Measurements from ENCODE around the gene DAPK1.

DNA sequence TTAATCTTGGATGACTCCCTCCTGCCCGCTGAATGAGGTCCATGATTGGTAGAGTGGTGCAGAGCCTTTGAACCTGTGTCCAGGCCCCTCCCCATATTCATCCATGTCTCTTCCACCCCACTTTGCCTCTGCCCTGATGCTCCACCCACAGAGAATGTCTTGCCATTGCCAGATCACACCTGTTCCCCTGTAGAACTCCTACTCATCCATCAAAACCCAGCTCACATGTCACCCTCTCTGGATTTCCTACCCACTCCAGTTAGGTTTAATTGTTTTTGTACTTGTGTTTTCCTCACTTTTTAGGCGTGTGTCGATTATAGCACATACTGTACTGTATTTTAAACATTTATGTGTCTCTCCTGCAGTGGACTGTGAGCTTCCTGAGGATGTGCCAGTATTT is 121.3 kb downstream of the DAPK1 start:
- TF ChIP-seq, protein P1, sequence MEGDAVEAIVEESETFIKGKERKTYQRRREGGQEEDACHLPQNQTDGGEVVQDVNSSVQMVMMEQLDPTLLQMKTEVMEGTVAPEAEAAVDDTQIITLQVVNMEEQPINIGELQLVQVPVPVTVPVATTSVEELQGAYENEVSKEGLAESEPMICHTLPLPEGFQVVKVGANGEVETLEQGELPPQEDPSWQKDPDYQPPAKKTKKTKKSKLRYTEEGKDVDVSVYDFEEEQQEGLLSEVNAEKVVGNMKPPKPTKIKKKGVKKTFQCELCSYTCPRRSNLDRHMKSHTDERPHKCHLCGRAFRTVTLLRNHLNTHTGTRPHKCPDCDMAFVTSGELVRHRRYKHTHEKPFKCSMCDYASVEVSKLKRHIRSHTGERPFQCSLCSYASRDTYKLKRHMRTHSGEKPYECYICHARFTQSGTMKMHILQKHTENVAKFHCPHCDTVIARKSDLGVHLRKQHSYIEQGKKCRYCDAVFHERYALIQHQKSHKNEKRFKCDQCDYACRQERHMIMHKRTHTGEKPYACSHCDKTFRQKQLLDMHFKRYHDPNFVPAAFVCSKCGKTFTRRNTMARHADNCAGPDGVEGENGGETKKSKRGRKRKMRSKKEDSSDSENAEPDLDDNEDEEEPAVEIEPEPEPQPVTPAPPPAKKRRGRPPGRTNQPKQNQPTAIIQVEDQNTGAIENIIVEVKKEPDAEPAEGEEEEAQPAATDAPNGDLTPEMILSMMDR (IDR thresholded peaks at IDR 0.05), result no peak
- no peak for TF ChIP-seq EZH2 (IDR thresholded peaks at IDR 0.05; ENCODE audit: borderline replicate concordance, insufficient read depth, low read depth, low read length, poor library complexity, severe bottlenecking)
